Amygdala (tissue), 56 donors: ENCODE results near the gene APOB.

Source experiments
- DNase-seq, 56 donors: peaks; one replicate each; lab custom pipeline; 2025; lab: John Stamatoyannopoulos, UW

Gene APOB, protein sequence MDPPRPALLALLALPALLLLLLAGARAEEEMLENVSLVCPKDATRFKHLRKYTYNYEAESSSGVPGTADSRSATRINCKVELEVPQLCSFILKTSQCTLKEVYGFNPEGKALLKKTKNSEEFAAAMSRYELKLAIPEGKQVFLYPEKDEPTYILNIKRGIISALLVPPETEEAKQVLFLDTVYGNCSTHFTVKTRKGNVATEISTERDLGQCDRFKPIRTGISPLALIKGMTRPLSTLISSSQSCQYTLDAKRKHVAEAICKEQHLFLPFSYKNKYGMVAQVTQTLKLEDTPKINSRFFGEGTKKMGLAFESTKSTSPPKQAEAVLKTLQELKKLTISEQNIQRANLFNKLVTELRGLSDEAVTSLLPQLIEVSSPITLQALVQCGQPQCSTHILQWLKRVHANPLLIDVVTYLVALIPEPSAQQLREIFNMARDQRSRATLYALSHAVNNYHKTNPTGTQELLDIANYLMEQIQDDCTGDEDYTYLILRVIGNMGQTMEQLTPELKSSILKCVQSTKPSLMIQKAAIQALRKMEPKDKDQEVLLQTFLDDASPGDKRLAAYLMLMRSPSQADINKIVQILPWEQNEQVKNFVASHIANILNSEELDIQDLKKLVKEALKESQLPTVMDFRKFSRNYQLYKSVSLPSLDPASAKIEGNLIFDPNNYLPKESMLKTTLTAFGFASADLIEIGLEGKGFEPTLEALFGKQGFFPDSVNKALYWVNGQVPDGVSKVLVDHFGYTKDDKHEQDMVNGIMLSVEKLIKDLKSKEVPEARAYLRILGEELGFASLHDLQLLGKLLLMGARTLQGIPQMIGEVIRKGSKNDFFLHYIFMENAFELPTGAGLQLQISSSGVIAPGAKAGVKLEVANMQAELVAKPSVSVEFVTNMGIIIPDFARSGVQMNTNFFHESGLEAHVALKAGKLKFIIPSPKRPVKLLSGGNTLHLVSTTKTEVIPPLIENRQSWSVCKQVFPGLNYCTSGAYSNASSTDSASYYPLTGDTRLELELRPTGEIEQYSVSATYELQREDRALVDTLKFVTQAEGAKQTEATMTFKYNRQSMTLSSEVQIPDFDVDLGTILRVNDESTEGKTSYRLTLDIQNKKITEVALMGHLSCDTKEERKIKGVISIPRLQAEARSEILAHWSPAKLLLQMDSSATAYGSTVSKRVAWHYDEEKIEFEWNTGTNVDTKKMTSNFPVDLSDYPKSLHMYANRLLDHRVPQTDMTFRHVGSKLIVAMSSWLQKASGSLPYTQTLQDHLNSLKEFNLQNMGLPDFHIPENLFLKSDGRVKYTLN (N-terminal part only)

DNA sequence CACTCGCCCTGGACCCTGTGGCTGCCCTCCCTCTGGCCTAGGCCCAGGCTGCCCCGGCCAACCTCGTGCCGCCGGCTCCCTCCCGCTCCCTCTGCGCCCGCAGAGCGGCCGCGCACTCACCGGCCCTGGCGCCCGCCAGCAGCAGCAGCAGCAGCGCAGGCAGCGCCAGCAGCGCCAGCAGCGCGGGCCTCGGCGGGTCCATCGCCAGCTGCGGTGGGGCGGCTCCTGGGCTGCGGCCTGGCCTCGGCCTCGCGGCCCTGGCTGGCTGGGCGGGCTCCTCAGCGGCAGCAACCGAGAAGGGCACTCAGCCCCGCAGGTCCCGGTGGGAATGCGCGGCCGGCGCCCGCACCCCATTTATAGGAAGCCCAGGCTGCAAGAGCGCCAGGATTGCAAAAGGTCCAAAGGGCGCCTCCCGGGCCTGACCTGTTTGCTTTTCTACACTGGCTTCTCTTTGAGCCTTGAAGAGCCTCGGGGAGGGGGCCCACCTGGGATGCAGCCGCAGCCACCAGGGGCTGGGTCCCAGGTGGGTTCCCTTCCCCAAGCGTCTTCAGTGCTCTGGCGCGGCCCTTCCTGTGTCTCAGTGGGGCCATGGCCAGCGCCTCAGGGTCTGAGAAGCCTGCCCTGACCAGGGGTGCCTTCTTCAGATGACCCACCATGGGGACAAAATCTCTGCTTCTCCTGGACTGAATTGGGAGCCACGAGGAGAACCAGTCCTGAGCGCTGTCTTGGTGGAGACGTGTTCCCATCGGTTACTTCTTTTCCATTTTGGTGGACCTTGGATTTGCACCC is at the start of gene APOB:
APOB (minus strand) TSS at position 330 of the 789 bp plus-strand sequence; CDS start at position 202, 128 bp downstream.
- DNase-seq = peak in 2 of 56 donors; percentile 6 to 12

DNA sequence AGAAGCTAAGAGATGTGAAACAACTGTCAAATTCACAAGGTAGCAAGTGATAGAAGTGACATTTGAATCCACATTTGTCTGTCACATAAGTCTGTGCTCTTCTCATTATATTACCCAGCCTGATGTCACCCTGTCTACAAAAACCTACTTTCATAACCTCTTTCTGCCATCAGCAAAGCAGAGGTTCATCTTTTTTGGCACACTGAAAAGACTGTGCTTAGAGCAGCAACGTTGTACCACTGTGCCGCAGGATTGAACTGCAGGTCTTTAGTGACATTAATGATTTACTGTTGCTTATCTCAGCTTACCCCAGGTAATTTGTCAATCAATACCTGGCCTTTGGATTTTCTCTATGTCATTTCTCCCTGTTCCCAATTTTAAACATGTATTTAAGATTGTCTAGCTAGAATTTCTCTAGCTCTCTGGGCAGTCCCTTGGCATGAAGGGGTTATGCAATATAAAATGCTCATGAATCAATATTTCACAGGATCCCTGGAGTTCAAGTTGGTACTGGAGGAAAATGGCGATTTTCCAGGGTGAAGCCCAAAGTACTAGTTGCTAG is 48.5 kb upstream of the APOB start:
- no peak for DNase-seq

DNA sequence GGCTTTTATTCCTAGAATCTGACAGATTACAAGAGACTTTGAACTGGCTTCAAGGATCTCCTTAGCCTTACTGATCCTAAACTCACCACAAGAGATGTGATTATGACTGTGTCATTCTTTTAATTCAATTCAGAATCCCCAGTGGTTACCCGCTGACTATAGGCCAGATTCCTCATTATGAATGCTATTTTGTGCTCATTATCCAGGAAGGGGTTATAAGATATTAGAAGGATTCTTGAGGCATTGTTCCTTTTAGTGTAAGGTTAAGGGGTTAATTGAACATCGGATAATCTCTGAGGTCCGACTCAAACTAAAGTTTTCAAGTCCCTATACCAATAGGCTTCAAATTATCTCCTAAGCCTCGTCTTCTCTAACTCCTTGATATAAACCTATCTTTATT is 40.5 kb upstream of the APOB start:
- no peak for DNase-seq

DNA sequence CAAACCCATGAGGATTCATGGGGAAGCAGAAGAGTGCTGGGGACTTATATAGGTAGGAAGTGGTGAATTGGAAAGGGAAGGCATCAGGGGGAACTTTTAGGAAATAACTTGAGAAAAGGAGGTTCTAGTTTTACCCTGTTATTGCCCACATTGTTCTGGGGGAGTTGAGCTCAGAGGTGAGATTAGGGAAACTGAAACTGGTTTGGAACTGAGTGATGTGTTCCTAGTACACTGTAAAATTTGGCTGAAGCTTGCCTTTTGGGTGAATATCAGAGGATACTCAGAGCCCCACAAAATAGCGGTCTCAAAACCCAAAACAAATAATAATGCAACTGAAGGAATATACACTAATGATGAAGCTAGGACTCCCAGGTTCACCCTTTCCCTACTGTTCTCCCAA is 39.6 kb upstream of the APOB start:
- DNase-seq = no peak

DNA sequence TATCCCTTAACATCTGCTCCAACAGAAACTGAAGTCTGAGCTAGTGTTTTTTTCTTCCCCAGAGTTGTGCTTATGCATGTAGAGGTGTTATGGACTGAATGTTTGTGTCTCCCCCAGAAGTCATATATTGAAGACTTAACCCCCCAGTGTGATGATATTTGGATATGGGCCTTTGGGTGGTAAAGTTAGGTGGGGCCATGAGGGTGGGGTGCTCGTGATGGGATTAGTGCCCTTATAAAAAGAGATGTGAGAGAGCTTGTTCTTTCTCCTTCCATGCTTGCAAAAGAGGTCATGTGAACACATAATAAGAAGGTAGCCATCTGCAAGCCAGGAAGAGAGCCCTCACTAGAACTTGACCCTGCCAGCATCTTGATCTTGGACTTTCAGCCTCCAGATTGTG is 34.4 kb upstream of the APOB start:
- DNase-seq = no peak

DNA sequence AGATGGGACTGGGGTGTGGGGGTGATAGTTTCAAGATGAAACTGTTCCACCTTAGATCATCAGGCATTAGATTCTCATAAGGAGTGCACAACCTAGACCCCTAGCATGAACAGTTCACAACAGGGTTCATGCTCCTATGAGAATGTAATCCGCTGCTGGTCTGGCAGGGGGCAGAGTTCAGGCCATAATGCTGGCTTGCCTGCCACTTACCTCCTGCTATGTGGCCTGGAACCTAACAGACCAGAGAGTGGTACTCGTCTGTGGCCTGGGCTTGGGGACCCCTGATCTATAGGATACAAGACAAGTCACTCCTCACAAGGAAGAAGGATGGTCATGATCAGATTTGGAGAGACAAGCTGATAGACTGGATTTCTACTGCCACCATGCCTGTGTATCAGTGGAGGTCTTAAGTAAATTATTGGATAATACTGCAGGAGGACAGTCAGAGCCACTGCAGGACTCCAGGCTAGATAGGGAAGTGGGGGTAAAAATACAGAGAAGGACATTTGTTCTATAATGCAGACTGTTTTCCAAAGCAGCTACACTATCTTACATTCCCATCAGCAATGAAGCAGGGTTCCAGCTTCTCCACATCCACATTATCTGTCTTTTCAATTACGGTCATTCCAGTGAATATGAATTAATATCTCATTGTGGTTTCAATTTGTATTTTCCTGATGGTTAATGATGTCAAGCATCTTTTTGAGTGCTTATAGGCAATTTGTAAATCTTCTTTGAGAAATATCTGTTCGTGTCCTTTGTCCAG is 28.8 kb upstream of the APOB start:
- no peak for DNase-seq

DNA sequence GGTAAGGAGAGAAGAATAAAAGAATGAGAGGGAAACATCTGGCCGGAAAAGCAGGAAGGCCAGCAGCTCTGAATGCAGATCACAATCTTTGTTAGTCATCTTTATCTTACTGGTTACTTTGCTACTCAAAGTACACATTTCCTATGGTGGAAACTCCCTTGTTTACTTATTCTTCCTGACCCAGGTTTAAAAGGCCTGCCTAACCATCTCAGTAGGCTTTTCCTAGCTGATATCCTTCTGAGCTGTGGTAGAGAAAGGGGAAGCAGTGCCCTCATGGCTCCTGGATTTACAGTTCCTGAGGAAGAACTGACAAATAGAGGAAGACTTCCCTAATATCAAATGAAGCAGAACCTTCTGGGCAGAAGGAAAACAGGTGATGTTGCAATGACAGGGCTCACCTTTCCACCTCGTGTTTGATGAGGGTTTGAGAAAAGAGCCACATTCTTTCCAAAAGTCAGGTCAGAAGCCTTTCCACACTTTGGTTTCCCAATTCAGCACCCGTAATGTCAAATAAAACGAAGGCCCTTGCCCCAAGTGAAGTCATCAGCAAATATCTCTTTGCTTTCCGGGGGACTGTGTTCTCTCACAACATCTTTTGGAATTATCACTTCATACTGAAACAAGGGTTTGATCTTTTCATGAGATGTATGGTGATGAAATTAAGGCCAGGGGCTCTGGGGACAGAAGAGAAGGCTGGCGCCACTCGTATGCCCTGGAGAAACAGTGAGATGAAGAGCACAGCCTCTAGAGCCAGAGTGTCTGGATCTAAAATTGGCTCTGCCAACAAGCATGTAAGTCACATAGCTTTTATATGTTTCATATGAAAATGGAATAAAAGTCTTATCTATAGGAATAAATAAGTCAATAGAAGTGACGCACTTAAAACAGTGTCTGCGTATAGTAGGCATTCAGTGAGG is 26.7 kb upstream of the APOB start:
- DNase-seq = no peak

DNA sequence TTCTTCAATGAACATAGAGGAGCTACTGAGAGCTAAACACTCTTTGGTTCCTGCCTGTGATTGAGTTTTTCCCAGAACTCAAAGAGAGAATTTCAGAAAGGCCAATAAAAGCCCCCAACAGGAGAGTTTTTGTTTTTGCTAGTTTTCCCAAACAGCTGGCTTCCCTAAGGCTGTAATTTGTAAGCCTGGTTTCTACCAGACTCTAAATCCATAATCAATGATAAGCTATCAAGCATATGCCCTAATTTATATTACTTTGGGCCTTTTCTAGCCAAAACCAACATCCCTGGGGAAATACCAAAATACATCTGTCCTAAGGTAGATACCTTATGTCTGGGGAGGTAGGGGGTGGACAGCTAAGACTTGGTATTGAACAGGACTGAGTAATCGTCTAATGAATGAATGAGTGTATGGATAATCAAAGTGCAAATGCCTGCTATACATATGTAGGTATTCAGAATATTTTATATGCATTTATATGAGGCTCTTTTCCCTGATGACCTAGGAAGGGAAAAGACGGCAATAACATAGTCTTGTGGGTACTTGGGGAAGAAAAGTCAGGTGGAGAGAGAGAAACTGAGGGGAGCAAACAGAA is 26.0 kb upstream of the APOB start:
- DNase-seq = no peak

DNA sequence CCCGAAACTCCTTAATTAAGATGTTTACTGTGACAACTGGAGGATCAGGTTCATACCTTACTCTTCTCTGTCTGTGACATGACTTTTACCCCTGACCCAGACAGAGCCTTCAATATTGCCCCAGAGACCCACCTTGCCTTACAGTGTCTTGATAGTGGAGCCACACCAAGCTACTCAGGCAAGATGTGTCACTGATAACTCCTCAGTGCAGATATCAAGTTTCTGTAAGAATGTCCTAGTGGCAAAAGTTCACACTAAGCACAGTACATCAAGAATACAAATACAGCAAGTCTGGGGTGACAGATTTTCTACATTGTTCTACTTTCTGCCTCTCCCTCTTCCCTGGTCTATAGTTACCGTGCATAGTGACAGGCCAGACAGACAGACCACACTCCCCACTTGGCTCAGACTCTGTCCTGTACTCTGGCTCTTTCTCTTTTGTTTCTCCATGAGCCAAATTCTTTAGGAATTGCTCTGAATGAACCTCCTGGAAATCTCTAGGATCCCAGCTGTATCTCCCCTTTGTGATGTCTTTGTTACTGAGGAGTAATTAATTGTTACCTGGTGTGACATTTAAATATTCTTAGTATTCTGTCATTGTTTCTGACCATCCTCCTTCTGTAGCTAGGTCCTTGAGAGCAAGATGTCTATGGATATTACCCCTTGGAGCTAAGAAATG is 24.1 kb upstream of the APOB start:
- DNase-seq = no peak

DNA sequence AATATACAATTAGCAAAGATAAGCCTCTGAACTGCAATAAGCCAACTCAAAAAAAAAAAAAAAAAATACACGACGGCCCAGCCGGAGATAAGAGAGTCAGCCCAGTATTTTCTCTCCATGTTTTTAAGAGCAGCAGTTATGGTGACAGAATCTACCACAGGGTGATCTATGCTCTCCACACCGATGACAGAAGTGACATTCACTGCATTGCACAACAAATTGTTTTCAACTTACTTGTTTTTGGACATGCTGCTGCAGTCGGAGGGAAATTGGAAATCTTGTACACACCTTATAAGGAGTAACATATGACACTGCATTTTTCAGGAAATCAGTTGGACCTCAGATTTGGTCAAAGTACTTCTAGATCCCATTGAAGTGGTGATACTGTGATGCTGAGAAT is 23.3 kb upstream of the APOB start:
- DNase-seq = no peak

DNA sequence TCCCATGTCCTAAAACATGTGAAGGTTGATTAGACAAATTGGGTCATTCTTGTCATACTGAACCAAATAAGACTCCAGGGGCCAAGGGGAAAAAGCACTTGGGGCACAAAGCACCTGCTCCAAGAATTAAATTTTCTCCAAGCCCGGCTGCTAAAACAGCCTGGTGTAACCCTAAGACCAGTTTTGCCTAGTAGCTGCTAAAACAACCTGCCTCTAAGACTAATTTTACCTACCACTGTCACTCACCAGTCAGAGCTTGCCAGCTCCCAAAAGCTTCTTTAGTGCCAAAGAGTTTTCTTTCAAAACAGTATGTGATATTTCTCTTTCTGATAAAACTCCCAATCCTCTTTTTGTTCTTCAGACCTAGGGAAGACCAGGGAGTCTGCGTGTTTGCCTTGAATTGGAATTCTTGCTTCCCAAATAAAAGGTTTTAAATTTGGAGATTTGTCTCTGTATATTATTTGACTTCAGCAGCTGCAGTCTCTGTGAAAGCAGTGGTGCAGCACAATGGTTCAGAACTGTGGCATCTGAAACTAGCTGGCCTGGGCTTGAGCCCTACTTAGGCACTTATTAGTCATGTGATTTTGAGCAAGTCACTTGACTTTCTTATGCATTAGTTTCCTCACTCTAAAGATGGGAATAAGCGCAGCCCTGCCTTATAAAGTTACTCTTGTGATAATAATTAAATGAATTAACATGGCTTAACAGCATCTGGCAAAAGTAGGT is 16.2 kb upstream of the APOB start:
- DNase-seq = no peak

DNA sequence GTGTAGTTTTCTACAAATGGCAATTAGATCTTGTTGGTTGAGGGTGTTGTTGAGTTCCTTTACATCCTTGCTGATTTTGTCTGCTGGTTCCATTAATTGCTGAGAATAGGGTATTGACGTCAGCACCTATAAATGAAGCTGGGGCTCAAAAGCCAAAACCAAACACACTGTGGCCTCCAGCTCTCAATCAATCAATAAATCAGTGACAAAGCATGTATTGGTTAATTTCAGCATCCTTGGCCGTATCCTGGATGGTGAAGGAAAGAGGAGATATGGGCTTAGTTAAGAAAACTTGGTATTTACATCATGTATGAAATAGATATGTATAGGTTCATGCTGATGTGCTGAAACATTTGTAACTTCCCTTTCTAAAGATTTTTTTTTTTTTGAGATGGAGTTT is 13.2 kb upstream of the APOB start:
- DNase-seq = no peak

DNA sequence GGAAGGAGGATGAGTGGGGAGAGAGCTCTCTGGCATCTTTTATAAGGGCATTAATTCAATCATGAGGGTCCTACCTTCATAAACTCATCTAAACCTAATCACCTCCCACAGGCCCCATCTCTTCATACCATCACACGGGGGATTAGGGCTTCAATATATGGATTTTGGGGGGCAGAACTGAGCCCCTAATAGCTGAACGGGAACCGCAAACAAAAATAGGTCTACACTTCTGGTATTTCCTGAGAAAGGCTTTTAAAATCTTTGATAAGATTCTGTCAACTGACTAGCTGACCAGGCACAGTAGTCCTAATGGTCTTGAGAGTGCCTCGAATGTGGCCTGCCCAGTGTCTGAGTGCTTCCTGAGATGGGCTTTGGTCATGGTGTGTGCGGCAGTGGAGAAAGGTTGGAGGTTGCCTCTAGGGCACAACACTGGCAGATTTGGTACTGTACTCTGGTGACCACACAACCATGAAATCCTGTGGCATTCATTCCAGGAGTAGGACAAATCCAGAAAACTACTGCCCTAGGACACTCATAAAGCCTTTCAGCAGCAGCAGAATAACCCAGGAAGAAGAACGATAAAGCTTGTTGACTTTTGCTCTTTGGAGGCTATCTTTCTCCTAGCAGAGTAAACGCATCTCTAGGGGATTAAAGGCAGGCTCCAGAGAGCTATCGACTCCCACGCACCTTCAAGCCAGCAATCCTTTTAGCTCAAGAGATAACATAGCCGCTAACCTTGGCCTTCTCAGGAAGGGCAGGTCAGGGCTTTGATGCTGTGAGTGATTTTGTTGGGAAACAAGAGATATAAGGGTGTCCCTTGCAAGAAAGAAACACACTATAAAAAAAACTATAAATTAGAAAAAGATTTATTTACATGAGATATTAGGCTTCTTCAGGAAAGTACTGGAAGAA is 12.3 kb upstream of the APOB start:
- DNase-seq = no peak

DNA sequence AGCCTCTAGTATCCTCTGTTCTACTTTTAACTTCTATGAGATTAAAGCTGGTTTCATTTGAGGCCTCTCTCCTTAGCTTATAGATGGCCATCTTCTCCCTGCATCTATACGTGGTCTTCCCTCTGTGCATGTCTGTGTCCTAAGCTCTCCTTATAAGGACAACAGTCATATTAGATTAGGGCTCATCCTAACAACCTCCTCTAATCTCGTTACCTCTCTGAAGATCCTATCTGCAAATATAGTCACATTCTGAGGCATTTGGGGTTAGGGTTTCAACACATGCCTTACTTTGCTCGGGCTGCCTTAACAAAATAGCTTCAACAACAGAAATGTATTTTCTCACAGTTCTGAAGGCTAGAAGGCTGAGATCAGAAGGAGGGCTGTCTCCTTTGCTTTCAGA is 11.6 kb upstream of the APOB start:
- no peak for DNase-seq

DNA sequence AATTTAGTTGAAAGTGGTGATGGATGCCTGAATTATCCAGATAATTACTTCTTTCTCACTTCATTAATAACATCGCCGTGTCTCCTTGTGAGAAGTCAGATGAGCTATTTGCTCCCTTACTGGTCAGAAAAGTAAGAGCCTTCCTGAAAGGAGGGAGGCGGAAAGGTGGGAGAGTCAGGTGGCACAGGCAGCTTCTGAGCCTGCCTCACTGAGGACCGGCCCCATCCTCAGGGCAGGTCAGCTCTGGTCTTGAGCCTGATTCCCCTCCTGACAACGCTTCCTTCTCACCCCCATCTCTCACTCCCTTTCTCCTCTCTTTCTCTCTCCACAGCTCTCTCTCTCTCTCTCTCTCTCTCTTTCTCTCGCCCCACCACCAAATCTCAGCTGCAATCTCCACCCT is 10.1 kb upstream of the APOB start:
- DNase-seq = no peak
